Measurements from ENCODE around the gene MAS1L. TPM values are rescaled to one million over a fixed set of nuclear protein-coding genes. Genes with fewer than 3 reads are reported as not detected.

Gene MAS1L
- polyA plus RNA-seq, 2 of the 4 experiments (the other 2 are of a cell fraction) = not detected

DNA sequence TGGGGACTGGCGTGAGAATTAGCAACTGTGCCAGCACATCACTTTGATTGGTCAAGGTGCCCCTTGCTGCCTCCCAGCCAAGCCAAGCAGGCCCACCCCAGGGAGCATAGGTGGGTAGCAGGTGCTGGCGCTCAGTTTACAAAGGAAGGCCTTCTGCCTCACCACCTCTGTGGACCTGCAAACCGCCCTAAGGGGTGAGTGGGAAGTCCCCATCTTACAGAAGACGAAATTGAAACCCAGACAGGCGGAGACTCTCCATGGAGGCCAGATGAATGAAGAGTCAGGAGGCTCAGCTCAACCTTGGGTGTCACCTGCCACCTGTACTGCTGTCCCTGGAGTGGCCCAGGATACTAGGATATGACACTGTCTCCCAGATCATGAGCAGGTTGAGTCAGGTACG is 21.5 kb upstream of the MAS1L start:
- Histone ChIP-seq H3K4me1 (no peaks in the 10 kb centered on the region), H3K9me3 (no peaks in the 10 kb centered on the region), H3K27ac (no peak overlapping the region), H3K4me3 (no peak overlapping the region), H3K4me2 (no peak overlapping the region)
- POLR2A ChIA-PET = no interaction called here
- DNase-seq (ENCODE audit: low read depth in 1 of 2, low spot score in 1 of 2) (no peak), FAIRE-seq (no peak), ATAC-seq (no peak)
- CTCF ChIA-PET = no interaction called here
- TF ChIP-seq, protein P1, sequence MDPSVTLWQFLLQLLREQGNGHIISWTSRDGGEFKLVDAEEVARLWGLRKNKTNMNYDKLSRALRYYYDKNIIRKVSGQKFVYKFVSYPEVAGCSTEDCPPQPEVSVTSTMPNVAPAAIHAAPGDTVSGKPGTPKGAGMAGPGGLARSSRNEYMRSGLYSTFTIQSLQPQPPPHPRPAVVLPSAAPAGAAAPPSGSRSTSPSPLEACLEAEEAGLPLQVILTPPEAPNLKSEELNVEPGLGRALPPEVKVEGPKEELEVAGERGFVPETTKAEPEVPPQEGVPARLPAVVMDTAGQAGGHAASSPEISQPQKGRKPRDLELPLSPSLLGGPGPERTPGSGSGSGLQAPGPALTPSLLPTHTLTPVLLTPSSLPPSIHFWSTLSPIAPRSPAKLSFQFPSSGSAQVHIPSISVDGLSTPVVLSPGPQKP (IDR thresholded peaks at IDR 0.05; ENCODE audit: low read depth, low read length) = no peak
- no peak for TF ChIP-seq NFE2L2 (conservative IDR thresholded peaks at IDR 0.05; ENCODE audit: low read length)
- 19% methylated on average over 2 of the region's 6 CpGs for WGBS (ENCODE audit: missing lambda C conversion rate)

DNA sequence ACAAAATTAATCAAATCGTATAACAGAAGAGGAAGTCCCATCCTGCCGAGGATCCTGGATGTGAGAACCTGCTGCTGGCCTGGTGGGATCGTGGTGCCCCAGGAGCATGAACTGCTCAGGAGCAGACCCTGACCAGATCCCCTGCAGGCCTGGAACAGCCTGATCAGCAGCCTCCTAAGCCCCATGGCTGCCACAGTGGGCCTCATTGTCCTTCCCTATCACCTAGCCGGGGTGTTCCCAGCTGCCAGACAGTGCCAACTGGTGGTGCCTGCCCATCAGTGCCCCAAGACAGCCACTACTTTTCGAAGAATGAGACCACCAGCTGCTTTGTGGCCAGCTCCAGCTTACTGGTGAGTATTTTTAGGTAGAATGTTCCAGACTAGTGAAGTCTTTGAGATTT is 19.6 kb upstream of the MAS1L start:
- 20% methylated on average over 3 of the region's 5 CpGs for WGBS (ENCODE audit: missing lambda C conversion rate)
- Histone ChIP-seq H3K27ac (no peak overlapping the region), H3K9me3 (no peaks in the 10 kb centered on the region), H3K4me3 (no peak overlapping the region), H3K4me2 (no peak overlapping the region), H3K4me1 (no peaks in the 10 kb centered on the region)
- DNase-seq (ENCODE audit: low read depth in 1 of 2, low spot score in 1 of 2) = no peak
- FAIRE-seq = no peak
- TF ChIP-seq, protein P2, sequence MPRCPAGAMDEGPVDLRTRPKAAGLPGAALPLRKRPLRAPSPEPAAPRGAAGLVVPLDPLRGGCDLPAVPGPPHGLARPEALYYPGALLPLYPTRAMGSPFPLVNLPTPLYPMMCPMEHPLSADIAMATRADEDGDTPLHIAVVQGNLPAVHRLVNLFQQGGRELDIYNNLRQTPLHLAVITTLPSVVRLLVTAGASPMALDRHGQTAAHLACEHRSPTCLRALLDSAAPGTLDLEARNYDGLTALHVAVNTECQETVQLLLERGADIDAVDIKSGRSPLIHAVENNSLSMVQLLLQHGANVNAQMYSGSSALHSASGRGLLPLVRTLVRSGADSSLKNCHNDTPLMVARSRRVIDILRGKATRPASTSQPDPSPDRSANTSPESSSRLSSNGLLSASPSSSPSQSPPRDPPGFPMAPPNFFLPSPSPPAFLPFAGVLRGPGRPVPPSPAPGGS (IDR thresholded peaks at IDR 0.05) = no peak
- no peak for TF ChIP-seq MAZ (IDR thresholded peaks at IDR 0.05; ENCODE audit: borderline replicate concordance, low read depth, low read length)
- no peak for TF ChIP-seq SREBF2 (IDR thresholded peaks at IDR 0.05)
- no peak for TF ChIP-seq CEBPB (IDR thresholded peaks at IDR 0.05)
- TF ChIP-seq POLR2A (IDR thresholded peaks at IDR 0.05; ENCODE audit: low read length) = no peak
- no peak for TF ChIP-seq ZNF302 (CRISPR knock-in tag; IDR thresholded peaks at IDR 0.05)
- no peak for TF ChIP-seq FOXS1 (CRISPR knock-in tag; IDR thresholded peaks at IDR 0.05)
- TF ChIP-seq RFX5 (IDR thresholded peaks at IDR 0.05) = no peak
- TF ChIP-seq, protein P3, sequence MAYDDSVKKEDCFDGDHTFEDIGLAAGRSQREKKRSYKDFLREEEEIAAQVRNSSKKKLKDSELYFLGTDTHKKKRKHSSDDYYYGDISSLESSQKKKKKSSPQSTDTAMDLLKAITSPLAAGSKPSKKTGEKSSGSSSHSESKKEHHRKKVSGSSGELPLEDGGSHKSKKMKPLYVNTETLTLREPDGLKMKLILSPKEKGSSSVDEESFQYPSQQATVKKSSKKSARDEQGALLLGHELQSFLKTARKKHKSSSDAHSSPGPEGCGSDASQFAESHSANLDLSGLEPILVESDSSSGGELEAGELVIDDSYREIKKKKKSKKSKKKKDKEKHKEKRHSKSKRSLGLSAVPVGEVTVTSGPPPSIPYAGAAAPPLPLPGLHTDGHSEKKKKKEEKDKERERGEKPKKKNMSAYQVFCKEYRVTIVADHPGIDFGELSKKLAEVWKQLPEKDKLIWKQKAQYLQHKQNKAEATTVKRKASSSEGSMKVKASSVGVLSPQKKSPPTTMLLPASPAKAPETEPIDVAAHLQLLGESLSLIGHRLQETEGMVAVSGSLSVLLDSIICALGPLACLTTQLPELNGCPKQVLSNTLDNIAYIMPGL (CRISPR knock-in tag; IDR thresholded peaks at IDR 0.05; ENCODE audit: borderline replicate concordance) = no peak
- TF ChIP-seq RARB (CRISPR knock-in tag; IDR thresholded peaks at IDR 0.05) = no peak
- TF ChIP-seq PHF8 (IDR thresholded peaks at IDR 0.05; ENCODE audit: borderline replicate concordance, low read depth) = no peak
- ATAC-seq = no peak
- POLR2A ChIA-PET = no interaction called here
- CTCF ChIA-PET = no interaction called here

DNA sequence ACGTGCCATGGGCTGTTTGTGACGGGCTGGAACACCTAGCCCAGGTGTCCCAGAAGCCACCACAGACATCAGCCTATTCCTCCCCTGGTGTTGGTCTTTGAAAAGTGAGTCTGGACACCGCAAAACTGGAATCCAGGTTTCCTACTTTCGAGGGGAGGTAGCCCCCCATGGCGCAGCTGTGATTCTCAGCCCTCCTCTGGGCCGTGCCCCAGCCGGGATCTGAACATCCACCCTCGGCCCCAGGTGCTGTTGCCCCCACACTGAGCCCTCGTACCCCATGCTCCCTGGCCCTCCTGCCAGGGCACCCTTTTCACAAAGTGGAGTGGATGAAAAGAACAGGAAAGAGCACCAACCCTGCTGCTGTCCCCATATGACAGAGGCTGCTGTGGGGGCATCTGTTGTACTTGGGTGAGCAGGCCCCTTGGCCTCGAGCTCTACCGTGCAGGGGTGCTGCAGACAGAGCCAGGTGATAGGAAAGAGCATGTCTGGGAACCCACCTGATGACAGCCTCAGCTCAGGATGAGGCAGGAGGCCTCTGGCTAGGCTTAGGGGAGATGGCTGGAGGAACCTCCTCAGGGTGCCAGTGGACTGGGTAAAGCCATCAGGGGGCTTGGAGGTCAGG is 18.8 kb upstream of the MAS1L start:
- H3K9me3 ChIP-seq = no peaks in the 10 kb centered on the region
- no peak overlapping the region for H3K27ac ChIP-seq
- H3K4me3 ChIP-seq = no peak overlapping the region
- no peaks in the 10 kb centered on the region for H3K4me1 ChIP-seq
- ATAC-seq (no peak), FAIRE-seq (no peak), DNase-seq (ENCODE audit: low read depth in 1 of 2, low spot score in 1 of 2) (no peak)
- 0% methylated on average over 3 of the region's 11 CpGs for WGBS (ENCODE audit: missing lambda C conversion rate)
- ChIA-PET CTCF (no interaction called here), POLR2A (no interaction called here)
- no peak overlapping the region for H3K4me2 ChIP-seq
- TF ChIP-seq GATA3 (IDR thresholded peaks at IDR 0.05; ENCODE audit: borderline replicate concordance) = no peak
- TF ChIP-seq RCOR1 (IDR thresholded peaks at IDR 0.05; ENCODE audit: low read depth, low read length) = no peak
- TF ChIP-seq, protein P4, sequence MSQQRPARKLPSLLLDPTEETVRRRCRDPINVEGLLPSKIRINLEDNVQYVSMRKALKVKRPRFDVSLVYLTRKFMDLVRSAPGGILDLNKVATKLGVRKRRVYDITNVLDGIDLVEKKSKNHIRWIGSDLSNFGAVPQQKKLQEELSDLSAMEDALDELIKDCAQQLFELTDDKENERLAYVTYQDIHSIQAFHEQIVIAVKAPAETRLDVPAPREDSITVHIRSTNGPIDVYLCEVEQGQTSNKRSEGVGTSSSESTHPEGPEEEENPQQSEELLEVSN (IDR thresholded peaks at IDR 0.05; ENCODE audit: borderline replicate concordance, low read depth) = no peak
- TF ChIP-seq NFE2L2 (conservative IDR thresholded peaks at IDR 0.05; ENCODE audit: low read length) = no peak
- TF ChIP-seq BHLHE40 (IDR thresholded peaks at IDR 0.05; ENCODE audit: low read depth, low read length) = no peak
- TF ChIP-seq ESRRA (IDR thresholded peaks at IDR 0.05; ENCODE audit: borderline replicate concordance, low read length) = no peak
- no peak for TF ChIP-seq TFCP2L1 (CRISPR knock-in tag; IDR thresholded peaks at IDR 0.05)

Data from A549 (cell line).